PC-9 (cell line): ENCODE measurements around the gene GMDS. TPM values are rescaled to one million over a fixed set of nuclear protein-coding genes. Genes with fewer than 3 reads are reported as not detected.
A peak's percentile ranks its signal among the peaks of the same experiment; 100 is the strongest.

Experiments used
- BruUV-seq: library from RNA; stranded (reverse); fragments of 400-500 nt; replicated peaks from 2 replicates; lab custom pipeline; 2021; lab: Mats Ljungman, UMichigan
- CTCF ChIA-PET: fragments of 300-600 bp; sonication (Branson Sonifier 250); formaldehyde crosslinking; loops from one replicate; lab custom pipeline; 2022; ENCODE audit warnings: antibody characterized with exemption; lab: Charles Lee
- POLR2A ChIA-PET: fragments of 300-600 bp; sonication (Branson Sonifier 250); formaldehyde crosslinking; loops from one replicate; lab custom pipeline; 2022; ENCODE audit warnings: antibody characterized with exemption; ENCODE audit not compliant: unreplicated experiment; lab: Charles Lee
- DNase-seq, 2 experiments: peaks; one replicate each; pipeline versions ENCODE4 v3.0.0 to v3.0.0-alpha.2; 2015 to 2022; ENCODE audit warnings: mixed read lengths in 1 of 2
- H2AFZ ChIP-seq: fragments of 200-600 bp; sonication (generic); 2 replicates; pipeline ENCODE4 v1.8.1; 2017; ENCODE audit warnings: antibody characterized with exemption
- H3F3A ChIP-seq: fragments of 200-600 bp; sonication (generic); 2 replicates; pipeline ENCODE4 v1.8.1; 2017; ENCODE audit warnings: antibody characterized with exemption, mild to moderate bottlenecking, low read depth; ENCODE audit not compliant: insufficient read depth
- H3K27ac ChIP-seq: fragments of 200-600 bp; sonication (generic); 2 replicates; pipeline ENCODE4 v1.6.1; 2016; ENCODE audit warnings: mixed run types
- H3K27me3 ChIP-seq: fragments of 200-600 bp; sonication (generic); 2 replicates; pipeline ENCODE4 v1.6.1; 2016; ENCODE audit warnings: low read depth, mixed run types; ENCODE audit not compliant: insufficient read depth
- H3K36me3 ChIP-seq: fragments of 200-600 bp; sonication (generic); 2 replicates; pipeline ENCODE4 v1.6.1; 2016; ENCODE audit warnings: low read depth, mixed run types
- H3K4me1 ChIP-seq: fragments of 200-600 bp; sonication (generic); replicated peaks from 2 replicates; pipeline ENCODE4 v1.6.1; 2016; ENCODE audit warnings: mixed run types; ENCODE audit not compliant: insufficient read depth
- H3K4me2 ChIP-seq: fragments of 200-600 bp; sonication (generic); 2 replicates; pipeline ENCODE4 v1.6.1; 2017; ENCODE audit warnings: mixed run types
- H3K4me3 ChIP-seq: fragments of 200-600 bp; sonication (generic); 2 replicates; pipeline ENCODE4 v1.6.1; 2016; ENCODE audit warnings: mixed run types
- H3K79me2 ChIP-seq: fragments of 200-600 bp; sonication (generic); 2 replicates; pipeline ENCODE4 v1.6.1; 2017; ENCODE audit warnings: low read depth, mixed run types
- H3K9me2 ChIP-seq: fragments of 200-600 bp; sonication (generic); 2 replicates; pipeline ENCODE4 v1.8.1; 2017; ENCODE audit warnings: mild to moderate bottlenecking; ENCODE audit not compliant: insufficient read depth
- H3K9me3 ChIP-seq: fragments of 200-600 bp; sonication (generic); 2 replicates; pipeline ENCODE4 v1.8.1; 2016; ENCODE audit warnings: low read depth; ENCODE audit not compliant: insufficient read depth
- H4K20me1 ChIP-seq: fragments of 200-600 bp; sonication (generic); 2 replicates; pipeline ENCODE4 v1.8.1; 2017; ENCODE audit not compliant: insufficient read depth
- CTCF ChIP-seq: fragments of 200-600 bp; sonication (generic); conservative IDR thresholded peaks from 2 replicates; pipeline ENCODE4 v1.6.1; 2017; ENCODE audit warnings: mixed run types, antibody characterized with exemption, mild to moderate bottlenecking, moderate library complexity
- EZH2 ChIP-seq: fragments of 200-600 bp; sonication (generic); IDR thresholded peaks from 2 replicates; pipeline ENCODE4 v1.8.0; 2017; ENCODE audit warnings: antibody characterized with exemption, low read depth
- intact Hi-C: fragments of 100-400 bp; cut with micrococcal nuclease; formaldehyde crosslinking; loops from one replicate; pipeline ENCODE4 v1.10.0; 2022; ENCODE audit not compliant: unreplicated experiment
- total RNA-seq: library from RNA; stranded (reverse); gene quantifications from 2 replicates; pipeline ENCODE4 v1.2.3, GENCODE V29; 2021

GMDS gene
- total RNA-seq, 1 experiment from 2014 or later, result 30.1 TPM

- ChIA-PET POLR2A (interaction anchor here (0.6 kb wide), 1 partner anchor 172 kb away, joined by 3 read pairs; no protein-coding TSS in a partner anchor), CTCF (interaction anchor here (0.7 kb wide), 1 partner anchor 616 kb away, joined by 14 read pairs; no protein-coding TSS in a partner anchor)
- no peak overlapping the region for H3K27ac ChIP-seq
- H3K36me3 ChIP-seq, result no peaks in the 10 kb centered on the region
- H4K20me1 ChIP-seq, result no peaks in the 10 kb centered on the region
- BruUV-seq, result no TSS peak
- TF ChIP-seq CTCF, result no peak
- no peak for TF ChIP-seq EZH2
- peak in 1 of 2 experiments; percentile 68 for DNase-seq
- H2AFZ ChIP-seq, result no peak overlapping the region
- H3K27me3 ChIP-seq, result no peaks in the 10 kb centered on the region
- no peak overlapping the region for H3K4me3 ChIP-seq
- H3K4me2 ChIP-seq, result no peak overlapping the region
- peaks cover 39% of the 10 kb centered on the region for H3K79me2 ChIP-seq
- no peaks in the 10 kb centered on the region for H3K9me2 ChIP-seq
- no peaks in the 10 kb centered on the region for H3K4me1 ChIP-seq
- intact Hi-C loops, result no loop called here
- H3K9me3 ChIP-seq, result no peaks in the 10 kb centered on the region
- H3F3A ChIP-seq, result no peaks in the 10 kb centered on the region
Observed at GRCh38 chr6:2237001-2237400, 8.4 kb downstream of the GMDS start.

- ChIA-PET POLR2A (no interaction called here), CTCF (no interaction called here)
- no peaks in the 10 kb centered on the region for H3F3A ChIP-seq
- no peak for TF ChIP-seq CTCF
- TF ChIP-seq EZH2, result no peak
- intact Hi-C loops, result no loop called here
- no peaks in the 10 kb centered on the region for H3K9me2 ChIP-seq
- H3K27ac ChIP-seq, result no peak overlapping the region
- peaks cover 29% of the 10 kb centered on the region for H3K79me2 ChIP-seq
- H4K20me1 ChIP-seq, result no peaks in the 10 kb centered on the region
- H3K9me3 ChIP-seq, result no peaks in the 10 kb centered on the region
- H3K4me3 ChIP-seq, result no peak overlapping the region
- H2AFZ ChIP-seq, result no peak overlapping the region
- H3K4me1 ChIP-seq, result no peaks in the 10 kb centered on the region
- no peaks in the 10 kb centered on the region for H3K27me3 ChIP-seq
- no peaks in the 10 kb centered on the region for H3K36me3 ChIP-seq
- H3K4me2 ChIP-seq, result no peak overlapping the region
- DNase-seq, result no peak
- no TSS peak for BruUV-seq
Observed at GRCh38 chr6:2235777-2236495, 9.5 kb downstream of the GMDS start.

- POLR2A ChIA-PET, result no interaction called here
- no peak for DNase-seq
Observed at GRCh38 chr6:2232445-2232844, 13.0 kb downstream of the GMDS start.

More at GRCh38 chr6:2232445-2232844, 13.0 kb downstream of the GMDS start:
- H3K4me1 ChIP-seq, result no peaks in the 10 kb centered on the region
- no peaks in the 10 kb centered on the region for H3K27me3 ChIP-seq
- CTCF ChIA-PET, result no interaction called here
- intact Hi-C loops, result no loop called here
- TF ChIP-seq EZH2 (no peak), CTCF (no peak)
- H3F3A ChIP-seq, result no peaks in the 10 kb centered on the region
- no peak overlapping the region for H3K4me3 ChIP-seq
- H3K79me2 ChIP-seq, result 0 out of 2 replicates have a peak, but pooled peaks cover 3% of the 10 kb centered on the region
- no peak overlapping the region for H3K4me2 ChIP-seq
- H2AFZ ChIP-seq, result no peak overlapping the region
- H3K9me2 ChIP-seq, result no peaks in the 10 kb centered on the region
- H4K20me1 ChIP-seq, result no peaks in the 10 kb centered on the region
- no peaks in the 10 kb centered on the region for H3K9me3 ChIP-seq
- H3K27ac ChIP-seq, result no peak overlapping the region
- H3K36me3 ChIP-seq, result no peaks in the 10 kb centered on the region
- BruUV-seq, result no TSS peak
